IPS-NIHi7 (cell line): ENCODE measurements around the gene CARD19.
A peak's percentile ranks its signal among the peaks of the same experiment; 100 is the strongest.

Source experiments
- DNase-seq: peaks from one replicate; pipeline ENCODE4 v3.0.0; 2012; ENCODE audit warnings: mixed read lengths; ENCODE audit errors: extremely low spot score

Gene CARD19

DNA sequence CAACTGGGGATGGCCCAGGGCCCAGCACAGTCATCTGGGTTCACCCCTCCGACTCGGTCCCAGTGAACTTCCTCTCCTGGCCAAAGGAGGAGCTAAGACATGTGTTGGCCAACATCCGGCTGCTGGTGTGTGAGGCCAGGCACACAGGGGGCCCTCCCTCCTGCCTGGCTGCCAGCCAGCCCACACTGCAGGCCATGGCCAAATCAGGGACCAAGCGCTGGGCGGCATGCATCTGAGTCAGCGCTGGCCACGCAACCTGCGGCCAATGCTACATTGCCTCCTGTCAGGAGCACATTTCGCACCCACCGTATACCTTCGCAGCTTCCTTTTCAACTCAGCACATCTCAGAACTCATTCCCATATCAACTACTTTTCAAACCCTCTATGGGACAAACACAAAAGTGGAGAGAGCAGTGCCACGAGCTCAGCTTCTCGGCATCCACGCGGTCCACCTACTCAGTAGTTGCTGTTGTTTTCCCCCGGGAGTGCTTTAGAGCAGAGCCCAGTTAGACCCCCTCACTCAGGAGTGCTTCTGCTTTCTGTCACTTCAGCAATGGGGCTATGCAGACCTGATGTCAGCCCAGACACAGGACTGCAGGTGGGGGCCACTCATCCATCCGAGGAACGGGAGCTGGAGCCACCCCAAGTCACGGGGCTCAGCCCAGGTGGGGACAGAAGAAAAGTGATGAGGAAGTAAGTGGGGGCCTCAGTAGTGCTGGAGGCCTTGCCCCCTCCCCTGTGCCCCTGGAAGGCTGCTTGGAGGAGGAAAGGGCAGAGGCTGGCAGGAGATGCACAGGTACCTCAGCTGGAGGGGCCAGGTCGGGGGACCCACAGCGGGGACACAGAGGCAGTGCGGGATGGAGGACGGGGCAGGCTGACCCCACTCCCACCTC, 24.2 kb downstream of the CARD19 start:
- peak; percentile 66 for DNase-seq

DNA sequence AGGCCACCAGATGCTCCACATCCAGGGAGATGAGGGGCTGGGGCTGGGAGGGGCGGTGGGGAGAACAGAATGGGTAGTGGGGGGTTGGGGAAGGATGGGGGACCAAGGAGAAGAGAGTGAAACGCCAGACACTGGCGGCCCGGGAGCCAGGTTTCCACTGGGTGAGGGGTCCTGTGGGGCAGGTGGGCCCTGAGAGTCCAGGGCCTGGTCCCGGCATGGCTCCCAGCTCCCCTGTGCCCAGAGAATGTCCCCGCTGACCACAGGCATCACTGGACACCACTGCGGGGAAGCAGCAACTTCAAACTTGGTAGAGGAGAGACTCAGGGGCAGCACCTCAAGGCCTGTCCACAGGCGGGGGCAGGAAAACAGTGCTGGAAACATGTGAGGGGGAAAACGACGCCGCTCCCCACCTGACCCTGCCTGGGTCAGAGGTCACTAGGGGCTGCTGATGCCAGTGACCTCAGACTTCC, 24.9 kb downstream of the CARD19 start:
- no peak for DNase-seq

- DNase-seq, result no peak
Observed at GRCh38 chr9:93121316-93122241, 25.6 kb downstream of the CARD19 start.

GRCh38 chr9:93122721-93123221, 26.8 kb downstream of the CARD19 start:
- no peak for DNase-seq

DNA sequence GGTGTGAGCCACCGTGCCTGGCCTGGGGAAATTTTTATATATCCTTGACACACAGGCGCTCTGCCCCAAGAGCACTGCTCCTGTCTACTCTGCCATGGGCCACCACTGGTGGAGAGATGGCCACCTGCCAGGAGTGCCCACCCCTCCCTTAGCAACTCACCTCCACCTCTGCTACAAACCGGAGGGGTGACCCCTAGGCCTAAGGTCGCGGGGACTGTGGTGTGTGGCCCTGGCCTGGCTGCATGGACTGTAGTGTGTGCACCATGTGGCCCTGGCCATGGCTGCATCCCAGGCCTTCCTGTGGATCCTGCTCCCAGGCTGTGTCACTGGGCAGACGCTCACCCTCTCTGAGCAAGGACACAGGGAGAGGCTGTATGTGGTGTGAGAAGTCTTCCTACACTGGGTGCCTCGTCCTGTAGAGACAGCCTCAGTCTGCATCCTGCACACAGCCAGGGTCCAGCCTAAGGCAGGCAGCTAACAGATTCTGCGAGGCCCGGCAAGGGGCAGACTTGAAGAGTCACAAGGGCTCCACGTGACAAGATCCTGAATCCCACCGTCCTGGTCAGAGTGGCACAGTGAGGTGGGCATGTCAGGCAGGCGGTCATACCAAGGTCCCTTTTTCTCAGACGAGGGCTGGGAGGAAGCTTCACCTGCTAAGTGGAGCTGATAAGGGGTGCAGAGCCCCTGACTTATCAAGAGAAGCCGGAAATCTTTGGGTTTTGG, 27.7 kb downstream of the CARD19 start:
- DNase-seq, result no peak

DNA sequence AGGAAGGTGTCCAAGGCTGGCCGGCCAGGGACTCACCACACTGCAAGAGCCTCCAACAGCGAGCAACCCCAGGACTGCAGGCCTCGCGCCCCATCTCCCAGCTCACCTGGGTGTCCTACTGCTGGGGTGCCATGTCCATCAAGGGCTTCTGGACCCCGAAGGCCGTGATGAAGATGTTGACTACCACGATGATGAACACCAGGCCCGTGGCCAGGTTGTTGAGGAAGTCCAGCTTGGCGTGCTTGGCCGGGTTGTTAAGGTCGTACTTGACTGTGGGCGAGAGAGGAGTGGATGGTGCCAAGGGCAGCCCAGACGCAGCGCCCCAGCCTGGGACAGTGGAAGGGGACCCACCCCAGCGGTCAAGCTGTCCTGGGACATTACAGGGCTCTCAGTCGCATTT, 28.8 kb downstream of the CARD19 start:
- no peak for DNase-seq

GRCh38 chr9:93125331-93125894, 29.4 kb downstream of the CARD19 start:
- no peak for DNase-seq

DNA sequence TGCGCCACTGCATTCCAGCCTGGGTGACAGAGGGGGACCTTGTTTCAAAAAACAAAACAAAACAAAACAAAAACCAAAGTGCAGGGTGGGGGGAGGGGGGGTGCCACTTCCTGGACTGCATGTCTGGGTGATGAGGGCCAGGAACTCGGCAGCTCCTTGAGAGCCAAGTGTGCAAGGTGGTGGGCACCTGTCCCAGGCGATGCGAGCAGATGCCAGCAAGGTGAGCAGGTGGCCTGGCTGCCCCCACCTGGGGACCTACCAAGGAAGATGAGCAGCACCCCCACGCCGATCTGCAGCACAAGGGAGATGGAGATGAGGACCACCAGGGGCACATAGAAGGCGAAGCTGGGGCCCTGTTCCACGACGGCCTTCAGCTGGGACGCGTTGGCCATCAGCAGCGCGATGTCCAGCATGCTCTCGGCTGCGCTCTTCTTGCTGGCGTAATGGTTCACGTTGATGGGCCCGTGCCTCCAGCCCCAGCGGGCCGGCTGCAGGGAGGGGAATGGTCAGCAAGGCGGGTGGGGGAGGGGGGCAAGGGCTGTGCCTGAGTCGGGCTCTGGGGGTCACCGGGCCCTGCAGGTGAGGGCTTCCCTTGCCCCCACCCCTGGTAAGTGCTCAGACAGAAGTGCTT, 30.2 kb downstream of the CARD19 start:
- DNase-seq, result no peak

DNA sequence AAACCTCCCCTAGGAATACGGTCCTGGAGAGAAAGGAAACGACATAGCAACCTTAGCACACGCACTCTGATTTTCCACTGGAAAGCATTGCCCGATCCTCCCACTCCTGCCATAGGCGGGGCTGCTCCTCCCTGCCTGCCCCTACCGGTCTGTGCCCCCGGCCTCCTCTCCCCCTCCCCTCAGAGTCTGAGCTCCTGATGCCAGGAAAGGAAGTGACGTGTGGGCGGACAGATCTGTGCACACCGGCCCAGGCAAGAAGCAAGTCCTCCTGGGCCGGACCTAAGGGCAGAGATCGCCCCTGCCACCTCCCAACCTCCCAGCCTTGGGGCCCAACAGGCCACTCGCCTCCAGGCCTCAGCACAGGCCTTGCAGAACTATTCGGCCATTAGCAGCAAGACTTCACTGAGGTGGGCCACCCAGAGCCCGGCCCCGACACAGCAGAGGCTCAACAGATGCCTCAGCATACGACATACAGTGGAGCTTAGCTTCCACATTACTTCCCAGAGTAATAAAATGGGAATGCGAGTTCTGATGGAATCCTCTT, 30.9 kb downstream of the CARD19 start:
- DNase-seq, result peak; percentile 67

GRCh38 chr9:93127395-93127911, 31.4 kb downstream of the CARD19 start:
- DNase-seq, result no peak

DNA sequence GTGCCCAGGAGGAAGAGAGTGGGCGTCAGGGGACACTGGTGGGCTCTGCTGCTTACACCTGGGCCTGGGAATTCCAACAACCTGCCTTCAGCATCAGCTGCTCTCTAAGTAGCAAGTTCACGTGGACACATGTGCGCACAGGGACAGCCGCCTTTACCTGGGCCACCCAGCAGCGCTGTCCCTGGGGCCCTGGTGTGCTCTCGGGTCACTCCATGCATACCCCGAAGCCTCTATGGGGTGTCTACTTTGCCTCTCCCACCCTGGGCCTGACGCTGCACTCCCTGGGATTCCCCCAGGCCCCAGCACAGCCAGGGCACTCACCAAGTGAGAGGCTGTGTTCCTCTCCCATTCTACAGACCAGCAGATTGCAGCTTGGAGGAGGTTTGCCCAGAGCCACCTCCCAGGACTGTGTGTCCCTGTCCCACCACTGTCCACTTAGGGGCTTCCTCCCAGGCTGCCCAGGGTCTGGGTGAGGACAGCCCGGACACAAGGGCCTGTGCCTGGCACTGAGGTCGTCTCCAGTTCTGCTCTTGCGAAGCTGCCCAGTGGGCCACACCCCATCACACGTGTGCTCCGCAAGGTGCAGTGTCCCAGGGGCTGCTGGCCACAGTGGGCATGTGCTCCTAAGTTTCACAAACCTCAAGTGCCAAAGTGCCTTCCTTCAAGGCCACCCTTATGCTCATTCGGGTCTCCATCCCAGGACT, 32.1 kb downstream of the CARD19 start:
- DNase-seq, result no peak

- no peak for DNase-seq
Observed at GRCh38 chr9:93128715-93129224, 32.8 kb downstream of the CARD19 start.

DNA sequence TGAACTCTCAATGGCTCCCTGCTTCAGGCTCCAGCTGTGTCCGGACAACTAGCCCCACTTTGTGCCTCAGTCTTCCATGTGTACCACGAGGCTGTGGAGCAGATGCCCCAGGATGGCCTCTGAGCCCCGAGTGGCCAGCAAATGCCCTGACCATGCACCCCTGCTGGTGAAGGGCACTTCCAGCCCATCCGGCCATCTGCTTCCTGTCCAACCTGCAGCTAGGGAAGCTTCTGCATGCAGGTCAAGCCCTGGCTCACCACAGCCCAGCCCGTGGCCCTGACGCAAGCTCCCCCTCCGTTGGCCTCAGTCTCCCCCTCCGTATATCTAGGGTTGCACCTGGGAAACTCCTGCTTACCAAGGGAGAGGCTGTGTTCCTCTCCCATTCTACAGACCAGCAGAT, 33.3 kb downstream of the CARD19 start:
- DNase-seq, result no peak

- DNase-seq, result no peak
Observed at GRCh38 chr9:93129691-93130500, 33.9 kb downstream of the CARD19 start.

DNA sequence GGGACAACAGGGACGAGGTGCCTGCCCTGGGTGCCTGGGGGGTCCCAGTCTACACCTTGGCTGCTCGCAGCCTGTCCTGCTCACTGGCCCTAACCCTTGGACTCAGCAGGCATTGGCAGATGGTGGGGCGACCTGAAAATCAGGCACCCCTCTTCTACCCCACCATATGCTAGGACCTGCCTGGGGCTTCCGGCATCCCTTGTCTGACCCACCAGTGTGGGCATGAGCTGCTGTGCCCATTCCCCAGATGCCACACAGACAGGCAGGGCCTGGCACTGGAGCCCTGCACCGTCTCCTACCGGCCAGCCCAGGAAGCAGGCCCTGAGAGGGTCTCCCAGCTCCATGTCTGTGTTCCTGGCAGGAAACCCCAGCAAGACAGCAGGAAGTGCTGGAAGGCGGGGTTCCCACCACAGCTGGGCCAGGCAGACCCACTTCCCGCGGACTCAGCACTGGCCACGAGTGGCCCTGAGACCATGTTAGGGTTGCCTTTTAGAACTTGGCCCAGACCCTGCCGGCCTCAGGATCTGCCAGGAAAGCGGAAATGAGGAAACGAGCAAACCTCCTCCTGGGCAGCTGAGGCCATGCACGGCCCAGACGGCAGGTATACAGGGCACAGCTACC, 35.0 kb downstream of the CARD19 start:
- DNase-seq, result no peak

GRCh38 chr9:93131599-93132286, 35.7 kb downstream of the CARD19 start:
- no peak for DNase-seq

- DNase-seq, result no peak
Observed at GRCh38 chr9:93132287-93132927, 36.4 kb downstream of the CARD19 start.
